ENCODE measurements around the gene ST3GAL3. TPM values are rescaled to one million over a fixed set of nuclear protein-coding genes. Genes with fewer than 3 reads are reported as not detected.

Gene ST3GAL3
- total and polyA plus RNA-seq, 2 donors (not counting 3 experiments of a cell fraction or from before 2014, with no cell fraction given): 14.3 to 35.8 TPM

- Histone ChIP-seq H3K4me3 (replicated peaks in 1 of 3; ENCODE audit: insufficient read depth in 1 of 3, low read depth in 1 of 3, low read length in 3 of 3) (peak overlapping the region; percentile 55 to 76 (median 67)), H3K4me2 (ENCODE audit: insufficient read depth, low read length) (peak overlapping the region; percentile 95), H3K27me3 (ENCODE audit: control insufficient read depth in 2 of 2, insufficient read depth in 2 of 2, low read length in 2 of 2) (no peaks in the 10 kb centered on the region), H3K9me1 (replicated peaks; ENCODE audit: control insufficient read depth, extremely low read depth, insufficient read depth, low read length) (no peaks in the 10 kb centered on the region), H3K9ac (replicated peaks; ENCODE audit: extremely low read depth, insufficient read depth, low read length) (peak overlapping the region; percentile 97), H3K27ac (ENCODE audit: insufficient read depth, low read depth, low read length) (peak overlapping the region; percentile 5), H3K36me3 (ENCODE audit: control insufficient read depth in 2 of 2, extremely low read depth in 1 of 2, insufficient read depth in 2 of 2, low read length in 2 of 2) (peaks cover 0 to 4% of the 10 kb centered on the region in 2 experiments), H4K20me1 (replicated peaks; ENCODE audit: control insufficient read depth, extremely low read depth, insufficient read depth, low read length) (no peaks in the 10 kb centered on the region), H3K9me3 (replicated peaks; ENCODE audit: control insufficient read depth, insufficient read depth, low read length) (no peaks in the 10 kb centered on the region), H3K4me1 (ENCODE audit: control insufficient read depth, extremely low read depth, insufficient read depth, low read length) (peaks cover 20% of the 10 kb centered on the region), H2AFZ (ENCODE audit: low read depth, low read length) (peak overlapping the region; percentile 99), H3K79me2 (ENCODE audit: control insufficient read depth, insufficient read depth, low read length) (peaks cover 5% of the 10 kb centered on the region)
- TSS peak; percentile 31 for BruUV-seq (replicated peaks)
- CTCF ChIA-PET: interaction anchor here (0.8 to 7.2 kb wide), 8 partner anchors 10 to 181 kb away, joined by 3 to 93 read pairs (median 4); partner anchors contain the start of genes ARTN and DPH2
- DNase-seq (ENCODE audit: low read depth, low spot score) (peak; percentile 13), FAIRE-seq (no peak)
- intact Hi-C loops (cut with micrococcal nuclease) (loop anchor here (1.0 to 5.0 kb wide), 7 partner anchors 24 to 416 kb away; partner anchors contain the start of gene ATP6V0B), dilution Hi-C loops (cut with MboI; ENCODE audit: extremely low pct_ligation_motif_present, low sequenced_read_pairs) (loop anchor here (25.0 kb wide), 1 partner anchor 183 kb away; no protein-coding TSS in a partner anchor)
- TF ChIP-seq MYC (IDR thresholded peaks at IDR 0.05; ENCODE audit: low read depth, low read length) (no peak), MAX (IDR thresholded peaks at IDR 0.05; ENCODE audit: insufficient read depth, insufficient read length) (no peak), FOS (IDR thresholded peaks at IDR 0.05; ENCODE audit: borderline replicate concordance, insufficient read depth, low read length) (no peak), EZH2 (IDR thresholded peaks at IDR 0.05; ENCODE audit: borderline replicate concordance, low read depth, low read length, severe bottlenecking) (no peak), POLR2A (IDR thresholded peaks at IDR 0.05; ENCODE audit: low read depth, low read length) (no peak), JUN (IDR thresholded peaks at IDR 0.05; ENCODE audit: borderline replicate concordance, insufficient read depth, insufficient read length, low read depth) (no peak)
- POLR2A ChIA-PET: no interaction called here
Measured at GRCh38 chr1:43945674-43946235, 238.4 kb downstream of the ST3GAL3 start.
